ENCODE results near the gene P3H4.

GRCh38 chr17:41773731-41774193 lies 38.0 kb downstream of the P3H4 start:
- TF ChIP-seq YY1 (IDR thresholded peaks at IDR 0.05; ENCODE audit: insufficient read depth, insufficient read length): no peak
- TF ChIP-seq SUZ12 (IDR thresholded peaks at IDR 0.05; ENCODE audit: extremely low read depth, insufficient read depth, insufficient read length): no peak

All from NT2/D1 (cell line).